NOMO-1 treated with dmso at 0.1 percent for 144 hours (cell line): ENCODE data around the gene HDAC4.

Experiments used
- DNase-seq: peaks from one replicate; lab custom pipeline; 2025; ENCODE audit not compliant: unreplicated experiment; lab: John Stamatoyannopoulos, UW

The HDAC4 gene

DNA sequence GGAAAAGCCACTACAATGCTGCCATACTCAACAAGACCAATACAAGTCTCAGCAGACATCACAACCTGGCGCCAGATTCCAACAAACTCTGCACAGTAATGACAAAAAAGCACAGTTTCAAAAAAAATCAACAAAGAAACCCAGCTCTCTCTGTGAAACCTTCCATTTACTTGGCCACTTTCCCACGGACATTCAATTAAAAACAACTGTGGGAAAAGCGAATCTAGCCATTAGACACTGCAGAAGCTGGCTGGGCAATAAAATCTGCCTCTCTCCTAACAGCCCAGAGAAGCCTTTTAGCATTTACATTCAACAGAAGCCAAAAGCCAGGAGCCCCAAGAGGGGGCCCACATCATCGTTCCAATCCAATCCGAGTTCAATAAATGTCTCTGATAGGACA, 128.9 kb downstream of the HDAC4 start:
- DNase-seq = no peak

DNA sequence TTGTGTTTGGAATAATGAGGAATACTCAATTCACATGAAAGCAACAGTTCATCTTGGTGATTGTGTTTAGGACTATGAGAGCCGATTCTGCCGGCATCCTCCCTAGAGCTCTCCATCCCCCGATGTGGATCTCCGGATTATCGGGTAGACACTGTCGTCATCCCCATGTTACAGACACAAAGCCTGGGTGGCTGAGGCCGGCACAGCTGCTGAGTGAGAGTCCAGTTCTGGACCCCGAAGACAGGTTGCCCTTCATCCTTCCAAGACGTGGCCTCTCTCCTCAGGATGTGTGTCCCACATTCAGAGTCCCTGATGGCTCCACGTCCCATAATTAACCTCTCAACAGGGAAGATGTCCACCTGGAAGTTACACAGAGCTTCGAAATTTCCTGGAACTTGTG, 129.3 kb downstream of the HDAC4 start:
- DNase-seq = no peak

DNA sequence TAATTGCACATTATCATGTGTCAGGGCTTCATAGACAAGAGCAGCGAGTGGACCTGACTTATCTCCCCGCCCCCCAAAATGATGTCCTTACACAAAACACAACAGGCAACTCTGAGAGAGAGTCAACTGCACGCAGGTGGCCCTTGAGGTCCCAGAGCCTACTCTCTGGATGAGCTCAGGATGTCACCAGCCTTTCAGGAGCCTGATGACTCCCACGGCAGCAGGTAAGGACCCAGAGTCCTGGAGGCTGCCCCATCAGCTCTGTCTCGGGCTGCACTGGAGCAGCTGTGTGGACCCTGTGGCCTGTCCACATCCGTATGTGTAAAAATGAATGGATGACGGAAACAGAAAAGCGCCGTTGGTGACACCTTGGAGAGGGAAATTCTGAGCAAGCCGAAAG, 130.9 kb downstream of the HDAC4 start:
- DNase-seq = no peak

DNA sequence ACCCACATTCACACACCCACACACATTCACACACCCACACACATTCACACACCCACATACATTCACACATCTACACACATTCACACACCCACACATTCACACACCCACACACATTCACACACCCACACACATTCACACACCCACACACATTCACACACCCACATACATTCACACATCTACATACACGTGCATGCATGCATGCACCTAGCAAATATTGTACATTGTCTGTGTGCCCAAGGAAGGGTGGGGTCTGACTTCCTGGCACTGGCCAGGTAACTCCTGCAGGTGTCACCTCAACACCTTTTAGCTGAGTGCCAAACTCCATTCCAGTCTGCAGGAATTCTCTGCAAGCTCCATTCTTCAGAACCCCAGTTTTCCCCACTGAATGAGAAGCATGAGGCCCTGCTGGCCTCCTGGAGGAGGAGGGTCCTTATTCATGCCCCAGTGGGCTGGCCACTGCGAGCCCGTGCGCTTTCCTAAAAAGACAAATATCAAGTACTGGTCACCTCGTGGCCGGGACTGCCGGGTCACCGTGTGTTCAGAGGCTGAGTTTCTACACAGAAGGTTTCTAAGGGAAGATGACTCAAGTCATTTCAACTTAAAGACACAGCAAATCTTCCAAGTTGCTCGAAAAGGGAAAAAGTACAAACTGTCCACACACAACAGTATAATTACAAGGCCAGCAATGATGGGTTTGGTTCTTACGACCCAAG, 131.5 kb downstream of the HDAC4 start:
- no peak for DNase-seq

DNA sequence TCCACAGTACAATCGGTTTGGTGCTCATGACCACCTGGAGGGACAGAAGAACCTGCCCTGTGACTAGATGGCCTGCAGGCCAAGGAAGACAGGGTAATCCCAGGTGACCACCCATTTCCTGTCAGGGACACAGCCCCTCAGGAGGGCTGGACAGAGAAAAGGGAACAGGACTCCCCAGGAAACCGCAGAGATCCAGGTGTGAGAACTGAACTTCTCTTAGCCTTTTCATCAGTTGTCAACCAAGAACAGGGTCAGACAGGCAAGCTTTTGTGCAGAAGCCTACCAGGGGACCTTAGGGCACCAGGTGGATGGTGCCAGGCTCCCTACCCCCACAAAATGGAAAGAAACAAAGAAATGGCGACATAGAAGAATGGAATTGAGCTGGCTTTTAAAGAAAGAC, 132.3 kb downstream of the HDAC4 start:
- DNase-seq = no peak

DNA sequence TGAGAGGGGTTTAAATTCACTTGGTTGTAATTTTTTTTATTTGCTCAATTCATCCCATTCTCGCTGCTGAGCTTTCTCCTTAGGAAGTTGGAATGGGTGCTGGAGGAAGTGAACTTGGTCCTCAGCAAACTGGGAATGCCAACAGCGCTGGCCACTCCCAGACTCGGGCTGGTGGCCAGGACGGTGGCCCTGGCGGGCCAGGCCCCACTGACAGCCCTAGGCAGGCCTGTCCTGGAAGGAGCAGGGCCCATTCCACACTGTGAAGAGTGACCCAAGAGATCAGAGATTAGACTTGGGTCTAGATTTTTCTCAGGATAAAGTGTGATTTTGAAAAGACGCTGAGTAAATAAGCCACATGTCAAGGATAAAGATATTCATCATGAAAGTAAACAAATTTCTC, 132.7 kb downstream of the HDAC4 start:
- DNase-seq = no peak

DNA sequence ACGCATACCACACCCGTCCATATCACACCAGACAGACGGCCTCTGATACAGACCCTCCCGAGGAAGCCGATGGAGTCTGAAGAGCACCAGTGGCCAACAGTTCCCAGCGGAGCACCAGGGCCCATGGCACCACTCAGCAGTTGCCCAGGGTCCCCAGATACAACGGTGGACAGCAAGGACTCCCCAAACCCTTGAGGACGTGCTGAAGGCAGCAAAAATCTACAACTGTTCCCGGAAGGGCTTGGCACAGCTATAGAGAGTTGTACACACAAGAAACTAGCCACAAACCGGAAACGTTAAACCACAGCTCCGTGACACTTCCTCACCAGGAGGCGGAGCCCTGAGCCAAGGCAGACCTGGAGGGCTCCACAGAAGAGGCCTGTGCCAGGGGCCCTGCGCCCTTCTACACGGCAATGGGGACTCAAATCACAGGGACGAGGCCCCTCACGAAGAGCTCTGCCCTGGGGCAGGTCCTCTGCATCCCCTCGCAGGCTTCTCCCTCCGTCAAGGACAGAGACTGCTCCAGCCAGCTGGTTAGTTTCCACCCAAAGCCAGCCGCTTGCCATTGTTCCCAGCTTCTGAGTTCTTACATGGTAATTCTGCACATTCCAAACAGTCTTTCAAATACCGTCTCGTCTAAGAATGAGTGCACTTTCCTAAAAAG, 133.4 kb downstream of the HDAC4 start:
- DNase-seq = peak; percentile 83

DNA sequence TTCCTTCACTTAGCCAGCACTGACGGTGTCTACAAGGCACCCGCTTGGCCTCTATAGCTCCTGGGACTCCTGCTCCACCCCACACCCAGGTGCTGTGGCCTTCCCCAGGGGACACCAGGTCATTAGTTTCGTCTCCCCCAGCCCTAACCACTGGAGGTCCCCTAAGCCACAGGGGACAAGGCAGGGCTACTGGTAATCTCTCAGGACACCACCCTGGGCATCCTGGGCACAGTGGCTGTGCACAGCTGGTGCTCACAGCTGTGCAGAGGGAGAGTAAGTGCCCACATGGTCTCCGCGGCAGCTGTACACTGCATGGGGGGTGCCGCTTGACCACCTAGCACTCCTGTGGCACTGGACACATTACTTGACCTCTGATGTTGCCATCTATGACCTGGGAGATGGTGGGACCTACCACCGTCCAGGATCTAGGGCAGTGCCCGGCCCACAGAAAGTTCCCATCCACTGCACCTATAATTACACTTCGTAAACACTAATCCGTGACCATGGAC, 134.0 kb downstream of the HDAC4 start:
- DNase-seq = no peak

DNA sequence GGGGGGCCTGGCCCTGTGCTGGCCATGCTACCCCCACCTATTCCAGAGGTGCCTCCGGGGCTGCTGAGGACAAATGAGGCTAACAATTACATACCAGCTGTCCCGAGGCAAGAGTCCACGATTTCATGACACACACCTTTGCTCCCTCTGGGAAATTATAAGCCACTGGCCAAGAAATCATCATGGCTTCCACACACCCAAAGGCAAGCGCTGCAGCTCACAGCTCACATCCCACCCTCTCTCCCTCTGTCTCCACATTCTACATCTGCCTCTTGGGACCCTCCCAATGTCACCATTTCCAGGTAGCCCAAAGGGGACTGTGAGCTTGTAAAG, 134.4 kb downstream of the HDAC4 start:
- no peak for DNase-seq

DNA sequence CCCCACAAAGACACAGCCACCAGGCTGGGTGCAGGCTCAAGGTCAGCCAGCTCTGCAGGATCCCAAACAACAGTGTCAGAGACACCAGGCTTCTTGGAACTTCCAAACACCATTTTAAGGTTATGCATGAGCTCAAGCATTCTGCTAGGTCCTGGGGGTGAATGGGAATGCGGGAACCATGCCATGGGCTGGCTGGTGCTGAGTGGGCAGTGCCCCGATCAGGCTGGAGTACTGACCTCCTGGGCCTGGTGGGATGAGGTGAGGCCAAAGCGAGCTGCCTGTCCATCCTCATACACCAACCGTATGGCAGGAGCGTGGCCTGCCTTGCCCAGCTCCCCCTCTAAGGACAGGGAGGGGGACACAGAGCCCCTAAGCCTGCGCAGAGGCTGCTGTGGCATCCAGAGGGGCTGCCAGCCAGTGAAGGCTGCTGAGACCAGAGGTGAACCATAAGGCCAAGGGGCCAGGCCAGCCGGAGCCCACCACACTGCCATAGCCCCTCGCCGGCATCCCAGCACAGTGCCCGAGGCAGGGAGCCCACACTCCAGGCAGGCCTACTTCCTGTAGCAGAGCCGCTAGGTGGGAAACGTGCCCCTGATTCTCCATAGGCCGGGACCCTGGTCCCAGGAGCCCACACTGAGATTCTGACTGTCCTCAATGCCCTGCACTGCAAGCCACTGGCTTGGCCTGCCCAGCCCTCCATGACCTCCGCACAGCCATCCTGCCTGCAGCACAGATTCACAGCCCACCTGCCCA, 135.0 kb downstream of the HDAC4 start:
- DNase-seq = no peak

DNA sequence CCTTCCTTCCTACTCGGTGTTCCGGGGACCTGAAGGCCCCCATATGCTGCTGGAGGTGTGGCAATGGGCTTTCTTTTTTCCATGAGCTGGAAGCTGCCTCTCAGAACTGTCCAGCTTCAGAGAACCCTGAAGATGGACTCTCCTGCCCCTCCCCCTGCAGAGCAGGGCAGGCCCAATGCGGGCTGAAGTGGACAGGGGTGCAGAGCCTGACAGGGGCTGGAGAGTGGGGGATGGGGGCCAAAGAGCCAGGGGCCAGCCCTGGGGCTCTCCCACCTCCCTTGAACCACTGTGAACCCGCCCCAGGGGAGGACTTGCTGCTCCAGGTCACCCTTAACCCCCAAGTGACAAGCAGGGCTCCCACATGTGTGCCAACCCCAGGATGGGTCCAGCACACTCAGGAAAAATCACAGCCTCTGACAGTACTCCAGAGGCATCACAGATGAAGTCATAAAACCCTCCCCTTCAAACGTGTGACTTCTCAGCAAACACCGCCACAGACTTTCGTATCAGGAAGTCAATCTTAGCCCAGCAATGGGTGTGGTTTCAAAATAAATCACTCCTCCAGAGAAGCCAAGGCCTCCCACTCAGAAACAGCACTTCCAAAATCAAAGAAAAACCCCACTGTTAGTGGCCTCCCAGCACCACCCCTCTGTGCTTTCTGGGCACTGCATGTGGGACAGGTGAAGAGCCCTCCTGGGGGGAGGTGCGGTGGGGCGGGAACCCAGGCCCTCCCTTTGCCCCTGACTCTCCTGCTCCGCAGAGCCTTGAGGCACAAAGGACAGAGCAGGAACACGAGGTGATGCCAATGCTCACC, 135.8 kb downstream of the HDAC4 start:
- DNase-seq = peak; percentile 62

DNA sequence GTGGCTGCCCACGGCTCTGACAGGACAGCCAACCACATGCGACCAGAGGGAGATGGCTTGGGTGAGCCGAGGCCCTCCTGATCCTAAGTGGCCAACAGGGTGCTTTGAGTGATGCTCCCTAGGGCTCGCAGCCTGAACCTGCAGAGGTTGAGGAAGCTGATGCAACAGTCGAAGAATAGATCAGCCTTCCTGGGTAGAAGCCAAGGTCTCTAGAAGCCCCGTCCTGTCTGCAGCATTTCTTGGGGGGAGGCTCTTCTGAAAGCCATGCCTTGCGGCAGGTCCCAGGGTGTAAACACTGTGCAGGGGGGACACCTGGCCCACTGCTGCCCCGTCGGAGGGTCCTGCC, 136.4 kb downstream of the HDAC4 start:
- no peak for DNase-seq

DNA sequence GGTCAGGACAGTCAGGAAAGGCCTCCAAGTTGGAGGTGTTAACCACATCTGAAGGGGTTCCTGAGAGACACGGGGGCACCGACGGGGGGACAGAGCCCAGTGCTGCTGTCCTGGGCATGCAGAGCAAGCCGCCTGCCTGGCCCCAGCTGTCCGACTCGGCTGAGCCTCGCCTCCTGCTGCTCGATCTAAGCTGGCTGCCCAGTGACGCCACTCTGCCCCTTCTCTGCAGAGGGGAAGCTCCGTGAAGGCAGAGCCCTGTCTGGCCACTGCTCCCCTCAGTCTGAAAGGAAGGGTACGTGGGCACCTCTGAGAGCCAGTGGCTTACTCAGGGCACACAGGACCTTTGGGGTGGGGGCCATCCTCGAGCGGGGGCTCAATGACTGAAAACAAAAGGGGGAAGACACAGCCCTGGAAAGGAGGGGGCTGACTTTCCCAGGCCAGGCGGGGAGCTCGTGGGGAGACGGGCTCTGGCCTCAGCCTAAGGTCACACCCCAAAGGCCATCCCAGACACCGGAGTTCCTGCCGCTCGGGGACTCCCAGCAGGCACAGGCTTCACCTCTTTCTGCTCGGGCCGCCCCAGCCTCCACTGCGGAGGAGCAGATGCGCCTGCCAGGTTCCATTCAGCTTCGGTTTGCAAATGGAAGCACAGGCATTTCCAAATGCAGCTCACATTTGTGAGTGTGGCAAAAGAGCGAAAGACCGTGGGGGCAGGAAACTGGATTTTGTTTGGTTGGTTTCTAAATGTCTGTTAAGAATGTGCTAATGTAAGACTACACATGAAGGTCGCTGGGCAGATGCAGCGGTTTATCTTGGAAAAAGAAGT, 136.9 kb downstream of the HDAC4 start:
- no peak for DNase-seq

DNA sequence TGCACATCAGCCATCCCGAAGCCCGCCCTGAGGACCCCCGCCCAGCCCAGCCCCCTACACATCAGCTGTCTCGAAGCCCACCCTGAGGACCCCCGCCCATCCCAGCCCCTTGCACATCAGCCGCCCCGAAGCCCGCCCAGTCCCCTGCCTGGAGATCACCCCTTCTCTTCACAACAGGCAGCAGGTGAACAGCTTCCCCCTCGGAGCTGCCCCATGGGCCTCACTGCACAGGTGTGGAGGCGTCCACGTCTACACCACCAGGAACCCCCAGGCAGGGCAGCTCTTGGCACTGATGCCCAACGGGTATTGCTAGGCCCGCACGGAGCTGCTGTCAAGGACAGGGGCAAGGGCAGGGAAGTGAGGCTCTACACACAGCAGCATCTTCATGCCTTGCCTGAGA, 137.6 kb downstream of the HDAC4 start:
- DNase-seq = no peak

DNA sequence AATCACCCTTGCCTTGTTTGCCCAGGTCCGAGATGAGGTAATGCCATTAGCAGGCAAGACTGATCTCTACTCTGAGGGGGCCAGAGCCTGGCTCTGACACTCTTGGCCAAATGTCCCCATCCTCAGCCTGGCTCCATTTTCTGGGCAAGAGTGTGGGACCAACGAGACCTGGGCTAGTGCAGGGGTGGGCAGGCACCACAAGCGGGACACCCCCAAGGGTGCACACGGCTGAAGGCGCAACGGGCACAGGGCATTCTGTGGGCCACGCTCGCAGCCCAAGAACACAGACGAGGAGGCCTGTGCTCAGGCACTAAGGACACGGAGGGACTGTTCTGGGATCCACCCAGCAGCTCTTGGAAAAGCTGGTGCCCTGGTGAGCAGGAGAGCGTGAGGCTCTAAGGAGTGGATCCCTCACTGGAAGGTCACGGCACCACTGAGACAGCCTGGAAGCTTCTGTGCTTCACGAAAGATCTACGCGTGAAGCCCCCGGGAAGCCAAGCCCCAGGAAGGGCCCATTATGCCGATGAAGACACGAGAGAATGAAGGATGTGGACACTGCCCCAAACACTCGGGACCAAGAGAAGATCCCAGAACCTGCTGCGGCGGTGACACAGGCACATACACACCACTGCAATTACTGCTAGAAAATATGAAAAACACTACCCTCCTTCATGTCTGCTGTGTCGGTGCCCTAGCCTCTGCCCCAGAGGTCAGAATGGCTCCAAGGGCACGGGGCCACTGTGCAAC, 138.2 kb downstream of the HDAC4 start:
- DNase-seq = no peak

DNA sequence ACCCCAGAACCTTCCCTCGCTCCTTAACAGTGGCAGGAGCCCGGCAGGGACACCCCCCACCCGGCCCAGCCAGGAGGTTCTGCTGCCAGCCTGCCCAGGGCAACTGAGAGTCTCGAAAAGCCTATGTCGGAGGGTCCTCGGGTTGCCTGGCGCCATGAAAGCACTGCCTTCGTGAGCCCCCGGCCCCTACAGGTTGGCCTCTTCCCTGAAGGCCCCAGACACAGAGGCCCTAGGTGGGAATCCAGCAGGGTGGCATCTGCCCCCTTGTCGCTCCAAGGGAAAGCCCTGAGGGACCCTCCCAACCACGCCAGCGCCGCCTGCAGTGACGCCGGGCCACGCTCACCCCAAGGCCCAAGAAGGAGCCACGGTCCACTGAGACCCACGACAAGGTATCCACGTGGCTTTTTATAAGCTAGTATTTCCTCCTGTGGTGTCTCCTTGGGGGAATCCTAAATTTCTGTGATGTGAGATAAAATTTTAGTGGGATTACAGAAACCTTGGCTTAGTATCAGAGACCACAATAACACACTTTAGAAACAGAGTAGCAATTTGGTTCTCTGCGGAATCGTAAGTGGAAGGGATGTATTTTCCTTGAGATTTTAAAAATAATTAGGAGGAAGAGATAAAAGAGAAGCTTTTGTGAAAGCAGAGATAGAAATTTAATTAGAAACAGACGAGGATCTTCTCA, 138.9 kb downstream of the HDAC4 start:
- no peak for DNase-seq

DNA sequence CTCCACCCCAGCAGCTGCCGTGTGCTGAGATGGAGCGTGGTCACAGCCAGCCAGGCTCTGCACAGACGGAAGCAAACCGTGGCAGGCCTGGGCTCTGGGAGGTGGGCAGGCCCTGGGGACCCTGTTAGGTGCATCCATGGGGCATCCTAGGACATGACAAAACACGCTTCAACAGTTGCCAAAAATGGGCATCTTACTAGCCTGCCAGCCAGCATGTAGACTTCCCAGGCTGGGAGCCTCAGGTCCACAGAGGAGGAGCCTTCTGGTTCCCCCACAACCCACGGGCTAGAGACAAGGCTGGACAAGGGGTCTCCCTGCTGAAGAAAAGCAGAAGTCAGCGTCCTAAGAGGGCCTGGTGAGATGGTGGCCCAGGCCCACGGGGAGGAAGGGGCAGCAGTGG, 139.5 kb downstream of the HDAC4 start:
- no peak for DNase-seq

DNA sequence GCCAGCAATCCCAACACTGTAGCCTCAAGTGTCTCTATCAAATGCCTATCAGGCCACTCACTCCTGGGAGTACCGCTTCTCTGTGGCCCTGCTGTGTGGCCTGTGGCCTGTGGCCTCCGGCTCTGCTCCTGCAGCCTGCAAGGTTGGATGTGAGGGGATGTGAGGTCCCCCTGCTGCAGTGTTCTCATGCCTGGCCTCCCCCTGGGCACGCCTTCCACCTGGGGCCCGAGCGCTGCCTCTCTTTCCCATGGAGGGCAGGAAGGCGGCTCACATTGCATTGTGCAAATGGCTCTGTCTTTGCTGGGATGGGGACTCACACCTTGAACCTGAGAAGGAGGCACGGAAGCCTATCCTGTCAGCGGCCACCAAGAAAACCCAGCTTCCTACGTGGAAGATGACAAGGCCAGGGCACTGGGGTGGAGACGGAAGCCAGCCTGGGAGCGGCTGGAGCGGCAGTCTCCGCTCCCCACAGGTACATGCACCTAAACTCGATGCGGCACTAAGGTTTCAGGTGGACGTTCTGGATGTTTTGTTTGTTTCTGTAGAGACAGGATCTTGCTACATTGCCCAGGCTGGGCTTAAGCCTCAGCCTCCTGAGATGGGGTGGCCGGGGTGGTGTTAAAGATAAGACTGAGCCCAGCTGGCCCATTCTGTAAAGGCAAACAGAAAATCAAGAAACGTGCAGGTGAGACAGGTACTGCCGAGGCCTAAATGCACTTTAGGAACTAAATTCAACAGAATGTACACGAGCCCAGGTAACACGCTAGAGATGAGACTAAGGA, 140.1 kb downstream of the HDAC4 start:
- no peak for DNase-seq
